Activated CD4-positive, alpha-beta T cell treated with anti-CD3 and anti-CD28 coated beads for 48 hours (primary cell): ENCODE results near the gene EPB41L4A.

Experiments used
- DNase-seq: peaks from one replicate; pipeline ENCODE4 v3.0.0-alpha.2; 2020

The EPB41L4A gene

GRCh38 chr5:112350626-112351025 lies 68.5 kb downstream of the EPB41L4A start:
- DNase-seq, result no peak

- DNase-seq, result no peak
Measured at GRCh38 chr5:112349371-112349770, 69.7 kb downstream of the EPB41L4A start.

- no peak for DNase-seq
Measured at GRCh38 chr5:112348915-112349314, 70.2 kb downstream of the EPB41L4A start.

- no peak for DNase-seq
Measured at GRCh38 chr5:112348387-112348786, 70.7 kb downstream of the EPB41L4A start.

- DNase-seq, result no peak
Measured at GRCh38 chr5:112346411-112347044, 72.5 kb downstream of the EPB41L4A start.

- no peak for DNase-seq
Measured at GRCh38 chr5:112344540-112344939, 74.5 kb downstream of the EPB41L4A start.

GRCh38 chr5:112342389-112342788 lies 76.7 kb downstream of the EPB41L4A start:
- no peak for DNase-seq

- DNase-seq, result no peak
Measured at GRCh38 chr5:112339761-112340160, 79.3 kb downstream of the EPB41L4A start.

- no peak for DNase-seq
Measured at GRCh38 chr5:112338681-112339337, 80.3 kb downstream of the EPB41L4A start.

- DNase-seq, result no peak
Measured at GRCh38 chr5:112333331-112333781, 85.7 kb downstream of the EPB41L4A start.

- DNase-seq, result no peak
Measured at GRCh38 chr5:112331892-112332291, 87.2 kb downstream of the EPB41L4A start.

- no peak for DNase-seq
Measured at GRCh38 chr5:112329419-112330090, 89.5 kb downstream of the EPB41L4A start.

- DNase-seq, result no peak
Measured at GRCh38 chr5:112323166-112323565, 95.9 kb downstream of the EPB41L4A start.

GRCh38 chr5:112320408-112320807 lies 98.7 kb downstream of the EPB41L4A start:
- no peak for DNase-seq

GRCh38 chr5:112318346-112318745 lies 100.7 kb downstream of the EPB41L4A start:
- DNase-seq, result no peak

GRCh38 chr5:112317866-112318265 lies 101.2 kb downstream of the EPB41L4A start:
- DNase-seq, result no peak

- no peak for DNase-seq
Measured at GRCh38 chr5:112316731-112317130, 102.3 kb downstream of the EPB41L4A start.

GRCh38 chr5:112316006-112316405 lies 103.1 kb downstream of the EPB41L4A start:
- DNase-seq, result no peak

- DNase-seq, result no peak
Measured at GRCh38 chr5:112312295-112313275, 106.5 kb downstream of the EPB41L4A start.

- no peak for DNase-seq
Measured at GRCh38 chr5:112310746-112311145, 108.3 kb downstream of the EPB41L4A start.

GRCh38 chr5:112308608-112309007 lies 110.5 kb downstream of the EPB41L4A start:
- no peak for DNase-seq

- DNase-seq, result no peak
Measured at GRCh38 chr5:112306956-112307355, 112.1 kb downstream of the EPB41L4A start.

- DNase-seq, result no peak
Measured at GRCh38 chr5:112304743-112305142, 114.3 kb downstream of the EPB41L4A start.
